Measurements from ENCODE around the gene PRRT3.
A peak's percentile ranks its signal among the peaks of the same experiment; 100 is the strongest.

DNA sequence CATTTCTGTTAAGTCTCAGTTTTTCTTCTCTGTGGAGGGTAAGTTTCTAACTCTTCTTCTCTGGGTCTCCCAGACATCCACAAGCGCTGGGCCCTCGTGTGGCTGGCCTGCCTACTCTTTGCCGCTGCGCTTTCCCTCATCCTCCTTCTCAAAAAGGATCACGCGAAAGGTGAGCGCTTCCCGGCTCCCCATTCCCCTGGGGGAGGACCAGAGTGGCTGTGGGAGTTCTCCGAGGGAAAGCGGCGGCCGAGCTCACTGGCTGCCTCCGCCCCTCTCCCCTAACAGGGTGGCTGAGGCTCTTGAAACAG is 19.7 kb downstream of the PRRT3 start:
- TF ChIP-seq NR3C1 (CRISPR knock-in tag; conservative IDR thresholded peaks at IDR 0.05; ENCODE audit: low read depth): no peak
- TF ChIP-seq, protein P1, sequence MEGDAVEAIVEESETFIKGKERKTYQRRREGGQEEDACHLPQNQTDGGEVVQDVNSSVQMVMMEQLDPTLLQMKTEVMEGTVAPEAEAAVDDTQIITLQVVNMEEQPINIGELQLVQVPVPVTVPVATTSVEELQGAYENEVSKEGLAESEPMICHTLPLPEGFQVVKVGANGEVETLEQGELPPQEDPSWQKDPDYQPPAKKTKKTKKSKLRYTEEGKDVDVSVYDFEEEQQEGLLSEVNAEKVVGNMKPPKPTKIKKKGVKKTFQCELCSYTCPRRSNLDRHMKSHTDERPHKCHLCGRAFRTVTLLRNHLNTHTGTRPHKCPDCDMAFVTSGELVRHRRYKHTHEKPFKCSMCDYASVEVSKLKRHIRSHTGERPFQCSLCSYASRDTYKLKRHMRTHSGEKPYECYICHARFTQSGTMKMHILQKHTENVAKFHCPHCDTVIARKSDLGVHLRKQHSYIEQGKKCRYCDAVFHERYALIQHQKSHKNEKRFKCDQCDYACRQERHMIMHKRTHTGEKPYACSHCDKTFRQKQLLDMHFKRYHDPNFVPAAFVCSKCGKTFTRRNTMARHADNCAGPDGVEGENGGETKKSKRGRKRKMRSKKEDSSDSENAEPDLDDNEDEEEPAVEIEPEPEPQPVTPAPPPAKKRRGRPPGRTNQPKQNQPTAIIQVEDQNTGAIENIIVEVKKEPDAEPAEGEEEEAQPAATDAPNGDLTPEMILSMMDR (IDR thresholded peaks at IDR 0.05): peak; percentile 3; the same call in 1 of the 2 replicates
- no peak for TF ChIP-seq NR2C2 (CRISPR knock-in tag; IDR thresholded peaks at IDR 0.05)
- TF ChIP-seq ESRRA (CRISPR knock-in tag; IDR thresholded peaks at IDR 0.05; ENCODE audit: borderline replicate concordance): no peak
- TF ChIP-seq, protein P2, sequence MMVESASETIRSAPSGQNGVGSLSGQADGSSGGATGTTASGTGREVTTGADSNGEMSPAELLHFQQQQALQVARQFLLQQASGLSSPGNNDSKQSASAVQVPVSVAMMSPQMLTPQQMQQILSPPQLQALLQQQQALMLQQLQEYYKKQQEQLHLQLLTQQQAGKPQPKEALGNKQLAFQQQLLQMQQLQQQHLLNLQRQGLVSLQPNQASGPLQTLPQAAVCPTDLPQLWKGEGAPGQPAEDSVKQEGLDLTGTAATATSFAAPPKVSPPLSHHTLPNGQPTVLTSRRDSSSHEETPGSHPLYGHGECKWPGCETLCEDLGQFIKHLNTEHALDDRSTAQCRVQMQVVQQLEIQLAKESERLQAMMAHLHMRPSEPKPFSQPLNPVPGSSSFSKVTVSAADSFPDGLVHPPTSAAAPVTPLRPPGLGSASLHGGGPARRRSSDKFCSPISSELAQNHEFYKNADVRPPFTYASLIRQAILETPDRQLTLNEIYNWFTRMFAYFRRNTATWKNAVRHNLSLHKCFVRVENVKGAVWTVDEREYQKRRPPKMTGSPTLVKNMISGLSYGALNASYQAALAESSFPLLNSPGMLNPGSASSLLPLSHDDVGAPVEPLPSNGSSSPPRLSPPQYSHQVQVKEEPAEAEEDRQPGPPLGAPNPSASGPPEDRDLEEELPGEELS (CRISPR knock-in tag; IDR thresholded peaks at IDR 0.05): no peak
- TF ChIP-seq ETV6 (CRISPR knock-in tag; IDR thresholded peaks at IDR 0.05): no peak
- TF ChIP-seq, protein P3, sequence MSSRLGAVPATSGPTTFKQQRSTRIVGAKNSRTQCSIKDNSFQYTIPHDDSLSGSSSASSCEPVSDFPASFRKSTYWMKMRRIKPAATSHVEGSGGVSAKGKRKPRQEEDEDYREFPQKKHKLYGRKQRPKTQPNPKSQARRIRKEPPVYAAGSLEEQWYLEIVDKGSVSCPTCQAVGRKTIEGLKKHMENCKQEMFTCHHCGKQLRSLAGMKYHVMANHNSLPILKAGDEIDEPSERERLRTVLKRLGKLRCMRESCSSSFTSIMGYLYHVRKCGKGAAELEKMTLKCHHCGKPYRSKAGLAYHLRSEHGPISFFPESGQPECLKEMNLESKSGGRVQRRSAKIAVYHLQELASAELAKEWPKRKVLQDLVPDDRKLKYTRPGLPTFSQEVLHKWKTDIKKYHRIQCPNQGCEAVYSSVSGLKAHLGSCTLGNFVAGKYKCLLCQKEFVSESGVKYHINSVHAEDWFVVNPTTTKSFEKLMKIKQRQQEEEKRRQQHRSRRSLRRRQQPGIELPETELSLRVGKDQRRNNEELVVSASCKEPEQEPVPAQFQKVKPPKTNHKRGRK (CRISPR knock-in tag; IDR thresholded peaks at IDR 0.05; ENCODE audit: borderline replicate concordance): no peak

Data from WTC11 (cell line).